Muscle of leg (tissue), 11 donors: Measurements from ENCODE around the gene RASA3. TPM values are rescaled to one million over a fixed set of nuclear protein-coding genes. Genes with fewer than 3 reads are reported as not detected.
"Not testable (repeated sequence)": the region's sequence is repeated elsewhere in the genome, so short reads cannot be mapped to it uniquely, and the experiment has no call there.

Source experiments
- DNase-seq: peaks from one replicate; pipeline ENCODE4 v3.0.0; 2013
- H3K27ac ChIP-seq: one replicate; pipeline ENCODE4 v1.5.1; 2013; ENCODE audit warnings: mild to moderate bottlenecking, low read length, control low read depth
- H3K27me3 ChIP-seq: one replicate; pipeline ENCODE4 v1.6.1; 2013; ENCODE audit warnings: low read length; ENCODE audit not compliant: control insufficient read depth, insufficient read depth
- H3K36me3 ChIP-seq: one replicate; pipeline ENCODE4 v1.6.1; 2013; ENCODE audit warnings: low read length; ENCODE audit not compliant: control insufficient read depth, insufficient read depth
- H3K4me1 ChIP-seq: one replicate; pipeline ENCODE4 v1.6.1; 2013; ENCODE audit warnings: low read length; ENCODE audit not compliant: control insufficient read depth, insufficient read depth
- H3K4me3 ChIP-seq: one replicate; pipeline ENCODE4 v1.5.1; 2013; ENCODE audit warnings: low read length, control low read depth
- H3K9me3 ChIP-seq: replicated peaks from 2 replicates; pipeline ENCODE4 v1.6.1; 2013; ENCODE audit warnings: low read depth, low read length; ENCODE audit not compliant: control insufficient read depth
- WGBS: methylation state at CpG from one replicate; pipeline ENCODE4 v1.1.5; 2013; ENCODE audit warnings: missing lambda C conversion rate; ENCODE audit not compliant: insufficient coverage; 5-methylcytosine and 5-hydroxymethylcytosine counted together
- polyA plus RNA-seq, 8 donors: library from polyadenylated mRNA; unstranded; fragments of 120-200 nt; gene quantifications; one replicate each; pipeline versions ENCODE4 v1.2.1 to v1.2.3, GENCODE V29; 2013; ENCODE audit warnings: inconsistent platforms in 1 of 8, low replicate concordance in 1 of 8; ENCODE audit not compliant: insufficient read length in 8 of 8, insufficient read depth in 1 of 8
- total RNA-seq: library from RNA; stranded (reverse); fragments of 120-200 nt; gene quantifications from one replicate; pipeline ENCODE4 v1.2.4, GENCODE V29; 2013

RASA3 gene
- total and polyA plus RNA-seq, 9 donors: 15.9 to 27.2 (median 21.6) TPM

- no peak overlapping the region for H3K4me3 ChIP-seq
- H3K4me1 ChIP-seq: peaks cover 67% of the 10 kb centered on the region
- H3K27ac ChIP-seq: peak overlapping the region; percentile 85
- no peak for DNase-seq
- 56% methylated on average over 16 of the region's 24 CpGs for WGBS
- H3K36me3 ChIP-seq: peaks cover 9% of the 10 kb centered on the region
- H3K9me3 ChIP-seq: no peaks in the 10 kb centered on the region
- H3K27me3 ChIP-seq: no peaks in the 10 kb centered on the region
These were observed 10.8 kb downstream of the RASA3 start for GRCh38 chr13:114121496-114122126.

- H3K27ac ChIP-seq: peak overlapping the region; percentile 85
- 62% methylated on average over 9 of the region's 12 CpGs for WGBS
- H3K9me3 ChIP-seq: no peaks in the 10 kb centered on the region
- H3K4me1 ChIP-seq: peaks cover 67% of the 10 kb centered on the region
- no peaks in the 10 kb centered on the region for H3K27me3 ChIP-seq
- no peak overlapping the region for H3K4me3 ChIP-seq
- peaks cover 9% of the 10 kb centered on the region for H3K36me3 ChIP-seq
- DNase-seq: no peak
These were observed 11.4 kb downstream of the RASA3 start for GRCh38 chr13:114121031-114121430.

- peaks cover 72% of the 10 kb centered on the region for H3K4me1 ChIP-seq
- no peak overlapping the region for H3K4me3 ChIP-seq
- no peak for DNase-seq
- WGBS: 16% methylated on average over 7 of the region's 10 CpGs
- peak overlapping the region; percentile 85 for H3K27ac ChIP-seq
- H3K27me3 ChIP-seq: no peaks in the 10 kb centered on the region
- H3K9me3 ChIP-seq: no peaks in the 10 kb centered on the region
- peaks cover 9% of the 10 kb centered on the region for H3K36me3 ChIP-seq
These were observed 11.8 kb downstream of the RASA3 start for GRCh38 chr13:114120591-114121011.

GRCh38 chr13:114119196-114119595, 13.2 kb downstream of the RASA3 start:
- peaks cover 78% of the 10 kb centered on the region for H3K4me1 ChIP-seq
- H3K4me3 ChIP-seq: peak overlapping the region; percentile 2
- DNase-seq: peak; percentile 97
- H3K27me3 ChIP-seq: no peaks in the 10 kb centered on the region
- H3K9me3 ChIP-seq: no peaks in the 10 kb centered on the region
- 10% methylated on average over 2 of the region's 14 CpGs for WGBS
- peak overlapping the region; percentile 98 for H3K27ac ChIP-seq
- H3K36me3 ChIP-seq: peaks cover 3% of the 10 kb centered on the region

GRCh38 chr13:114118511-114119123, 13.8 kb downstream of the RASA3 start:
- no peaks in the 10 kb centered on the region for H3K27me3 ChIP-seq
- whole genome bisulfite sequencing: 26% methylated on average over 5 of the region's 11 CpGs
- H3K4me3 ChIP-seq: no peak overlapping the region
- no peaks in the 10 kb centered on the region for H3K9me3 ChIP-seq
- peak overlapping the region; percentile 98 for H3K27ac ChIP-seq
- peak; percentile 75 for DNase-seq
- peaks cover 73% of the 10 kb centered on the region for H3K4me1 ChIP-seq
- peaks cover 3% of the 10 kb centered on the region for H3K36me3 ChIP-seq

GRCh38 chr13:114118086-114118485, 14.3 kb downstream of the RASA3 start:
- Histone ChIP-seq H3K27ac (peak overlapping the region; percentile 98), H3K27me3 (no peaks in the 10 kb centered on the region), H3K9me3 (no peaks in the 10 kb centered on the region), H3K4me1 (peaks cover 73% of the 10 kb centered on the region), H3K36me3 (peaks cover 4% of the 10 kb centered on the region), H3K4me3 (no peak overlapping the region)
- no peak for DNase-seq
- 8% methylated on average over 3 of the region's 6 CpGs for whole genome bisulfite sequencing

GRCh38 chr13:114117341-114117874, 15.0 kb downstream of the RASA3 start:
- not testable (repeated sequence) for H3K4me3 ChIP-seq, H3K27ac ChIP-seq, H3K9me3 ChIP-seq, H3K27me3 ChIP-seq, H3K36me3 ChIP-seq, DNase-seq
- H3K4me1 ChIP-seq: peaks cover 74% of the 10 kb centered on the region
- 88% methylated on average over 20 of the region's 20 CpGs for WGBS

- WGBS: 91% methylated on average over 17 of the region's 17 CpGs
- no peak for DNase-seq
- no peak overlapping the region for H3K27ac ChIP-seq
- peaks cover 6% of the 10 kb centered on the region for H3K36me3 ChIP-seq
- peaks cover 74% of the 10 kb centered on the region for H3K4me1 ChIP-seq
- H3K27me3 ChIP-seq: no peaks in the 10 kb centered on the region
- no peaks in the 10 kb centered on the region for H3K9me3 ChIP-seq
- H3K4me3 ChIP-seq: no peak overlapping the region
These were observed 15.7 kb downstream of the RASA3 start for GRCh38 chr13:114116734-114117133.

- Histone ChIP-seq H3K4me1 (peaks cover 69% of the 10 kb centered on the region), H3K9me3 (no peaks in the 10 kb centered on the region), H3K36me3 (peaks cover 6% of the 10 kb centered on the region), H3K4me3 (no peak overlapping the region), H3K27ac (peak overlapping the region; percentile 76), H3K27me3 (no peaks in the 10 kb centered on the region)
- WGBS: 77% methylated on average over 9 of the region's 13 CpGs
- no peak for DNase-seq
These were observed 16.6 kb downstream of the RASA3 start for GRCh38 chr13:114115796-114116195.

GRCh38 chr13:114115191-114115671, 17.2 kb downstream of the RASA3 start:
- Histone ChIP-seq H3K27ac (peak overlapping the region; percentile 76), H3K4me3 (no peak overlapping the region), H3K27me3 (no peaks in the 10 kb centered on the region), H3K4me1 (peaks cover 70% of the 10 kb centered on the region), H3K36me3 (peaks cover 6% of the 10 kb centered on the region), H3K9me3 (no peaks in the 10 kb centered on the region)
- 51% methylated on average over 21 of the region's 25 CpGs for WGBS
- peak; percentile 67 for DNase-seq
